Endothelial cell of umbilical vein (primary cell): ENCODE results near the gene WFIKKN2.
A peak's percentile ranks its signal among the peaks of the same experiment; 100 is the strongest.

ENCODE experiments used
- EZH2 ChIP-seq: IDR thresholded peaks from 2 replicates; pipeline ENCODE4 v1.6.1; 2012; ENCODE audit warnings: borderline replicate concordance, low read depth, mild to moderate bottlenecking, moderate library complexity, low read length, inconsistent platforms; ENCODE audit not compliant: severe bottlenecking
- MYC ChIP-seq: IDR thresholded peaks from one replicate; pipeline ENCODE4 v1.6.1; 2011; ENCODE audit warnings: mild to moderate bottlenecking, low read depth, low read length
- POLR2A ChIP-seq: IDR thresholded peaks from 2 replicates; pipeline ENCODE4 v1.6.1; 2012; ENCODE audit warnings: low read depth, mild to moderate bottlenecking, control low read depth, low read length
- TF ChIP-seq, protein P1 (sequence below), 2 donors: IDR thresholded peaks; 1 replicate in 1 of 2; 2 replicates in 1 of 2; pipeline ENCODE4 v1.5.1; 2011; ENCODE audit warnings: low read length in 2 of 2, mild to moderate bottlenecking in 2 of 2, moderate library complexity in 2 of 2, control low read depth in 1 of 2, inconsistent platforms in 1 of 2, low read depth in 1 of 2; ENCODE audit not compliant: insufficient read depth in 1 of 2; ENCODE audit errors: extremely low read depth in 1 of 2
- TF ChIP-seq, protein P2 (sequence below): IDR thresholded peaks from 2 replicates; pipeline ENCODE4 v1.6.1; 2011; ENCODE audit not compliant: insufficient read depth, insufficient read length

DNA sequence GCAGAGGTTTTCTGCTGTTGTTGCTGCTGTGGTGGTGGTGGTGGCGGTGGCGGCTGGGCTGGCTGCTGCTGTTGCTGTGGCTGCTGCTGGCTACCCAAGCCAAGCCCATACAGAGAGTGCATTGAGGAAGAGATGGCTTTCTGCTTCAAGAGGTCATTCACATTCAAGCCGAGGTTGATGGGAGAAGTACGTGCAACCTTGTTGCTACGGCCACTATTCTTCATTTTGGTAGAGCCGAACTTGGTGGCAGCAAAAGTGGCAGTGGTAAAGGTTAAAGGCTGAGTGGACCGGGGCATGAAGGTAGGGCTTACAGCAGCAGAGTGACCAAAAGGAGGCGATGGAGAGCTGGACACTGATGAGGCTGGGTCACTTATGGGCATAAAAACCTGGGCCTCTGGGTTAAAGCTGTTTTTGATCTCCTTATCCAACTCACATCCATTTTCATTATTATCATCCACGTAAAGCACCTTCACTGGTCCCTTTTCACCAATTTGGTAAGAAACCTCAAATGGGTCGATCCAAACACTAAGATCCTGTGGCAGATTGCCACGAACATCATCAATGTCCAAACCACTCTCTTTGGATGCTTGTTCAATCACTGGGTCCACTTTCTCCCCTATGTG, 27.9 kb downstream of the WFIKKN2 start:
- TF ChIP-seq, protein P1, sequence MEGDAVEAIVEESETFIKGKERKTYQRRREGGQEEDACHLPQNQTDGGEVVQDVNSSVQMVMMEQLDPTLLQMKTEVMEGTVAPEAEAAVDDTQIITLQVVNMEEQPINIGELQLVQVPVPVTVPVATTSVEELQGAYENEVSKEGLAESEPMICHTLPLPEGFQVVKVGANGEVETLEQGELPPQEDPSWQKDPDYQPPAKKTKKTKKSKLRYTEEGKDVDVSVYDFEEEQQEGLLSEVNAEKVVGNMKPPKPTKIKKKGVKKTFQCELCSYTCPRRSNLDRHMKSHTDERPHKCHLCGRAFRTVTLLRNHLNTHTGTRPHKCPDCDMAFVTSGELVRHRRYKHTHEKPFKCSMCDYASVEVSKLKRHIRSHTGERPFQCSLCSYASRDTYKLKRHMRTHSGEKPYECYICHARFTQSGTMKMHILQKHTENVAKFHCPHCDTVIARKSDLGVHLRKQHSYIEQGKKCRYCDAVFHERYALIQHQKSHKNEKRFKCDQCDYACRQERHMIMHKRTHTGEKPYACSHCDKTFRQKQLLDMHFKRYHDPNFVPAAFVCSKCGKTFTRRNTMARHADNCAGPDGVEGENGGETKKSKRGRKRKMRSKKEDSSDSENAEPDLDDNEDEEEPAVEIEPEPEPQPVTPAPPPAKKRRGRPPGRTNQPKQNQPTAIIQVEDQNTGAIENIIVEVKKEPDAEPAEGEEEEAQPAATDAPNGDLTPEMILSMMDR (IDR thresholded peaks at IDR 0.05; ENCODE audit: extremely low read depth in 1 of 2, insufficient read depth in 1 of 2, low read depth in 1 of 2, low read length in 2 of 2) = peak; percentile 53 to 68
- TF ChIP-seq EZH2 = no peak
- TF ChIP-seq MYC = no peak
- TF ChIP-seq POLR2A = no peak
- TF ChIP-seq, protein P2, sequence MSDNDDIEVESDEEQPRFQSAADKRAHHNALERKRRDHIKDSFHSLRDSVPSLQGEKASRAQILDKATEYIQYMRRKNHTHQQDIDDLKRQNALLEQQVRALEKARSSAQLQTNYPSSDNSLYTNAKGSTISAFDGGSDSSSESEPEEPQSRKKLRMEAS = no peak
